Effector memory CD8-positive, alpha-beta T cell (primary cell): ENCODE data around the gene VPS51.
A peak's percentile ranks its signal among the peaks of the same experiment; 100 is the strongest.

Experiments
- ATAC-seq: fragments of 150-1000 bp; cut with Tn5 transposase; replicated peaks from 2 replicates; pipeline ENCODE4 v1.10.0; 2021; ENCODE audit warnings: mild to moderate bottlenecking, moderate library complexity
- DNase-seq, 3 experiments: peaks; one replicate each; pipeline ENCODE4 v3.0.0; 2021
- H3K27ac Mint-ChIP-seq, 2 donors: one replicate each; pipeline ENCODE4 v1.8.0; 2022; ENCODE audit warnings: mild to moderate bottlenecking in 2 of 2, mixed read lengths in 2 of 2, moderate library complexity in 2 of 2
- H3K27me3 Mint-ChIP-seq, 2 donors: one replicate each; pipeline ENCODE4 v1.8.0; 2022; ENCODE audit warnings: mixed read lengths in 2 of 2
- H3K36me3 Mint-ChIP-seq: one replicate; pipeline ENCODE4 v1.8.0; 2022; ENCODE audit warnings: mild to moderate bottlenecking, moderate library complexity, mixed read lengths; ENCODE audit not compliant: insufficient read depth
- H3K4me1 Mint-ChIP-seq, 2 donors: one replicate each; pipeline ENCODE4 v1.8.0; 2022; ENCODE audit warnings: low read depth in 2 of 2, mixed read lengths in 2 of 2
- H3K4me3 Mint-ChIP-seq, 2 donors: one replicate each; pipeline ENCODE4 v1.8.0; 2022; ENCODE audit warnings: mild to moderate bottlenecking in 2 of 2, mixed read lengths in 2 of 2, moderate library complexity in 2 of 2
- H3K9me3 Mint-ChIP-seq, 2 donors: one replicate each; pipeline ENCODE4 v1.8.0; 2022; ENCODE audit warnings: mixed read lengths in 2 of 2

VPS51 gene

DNA sequence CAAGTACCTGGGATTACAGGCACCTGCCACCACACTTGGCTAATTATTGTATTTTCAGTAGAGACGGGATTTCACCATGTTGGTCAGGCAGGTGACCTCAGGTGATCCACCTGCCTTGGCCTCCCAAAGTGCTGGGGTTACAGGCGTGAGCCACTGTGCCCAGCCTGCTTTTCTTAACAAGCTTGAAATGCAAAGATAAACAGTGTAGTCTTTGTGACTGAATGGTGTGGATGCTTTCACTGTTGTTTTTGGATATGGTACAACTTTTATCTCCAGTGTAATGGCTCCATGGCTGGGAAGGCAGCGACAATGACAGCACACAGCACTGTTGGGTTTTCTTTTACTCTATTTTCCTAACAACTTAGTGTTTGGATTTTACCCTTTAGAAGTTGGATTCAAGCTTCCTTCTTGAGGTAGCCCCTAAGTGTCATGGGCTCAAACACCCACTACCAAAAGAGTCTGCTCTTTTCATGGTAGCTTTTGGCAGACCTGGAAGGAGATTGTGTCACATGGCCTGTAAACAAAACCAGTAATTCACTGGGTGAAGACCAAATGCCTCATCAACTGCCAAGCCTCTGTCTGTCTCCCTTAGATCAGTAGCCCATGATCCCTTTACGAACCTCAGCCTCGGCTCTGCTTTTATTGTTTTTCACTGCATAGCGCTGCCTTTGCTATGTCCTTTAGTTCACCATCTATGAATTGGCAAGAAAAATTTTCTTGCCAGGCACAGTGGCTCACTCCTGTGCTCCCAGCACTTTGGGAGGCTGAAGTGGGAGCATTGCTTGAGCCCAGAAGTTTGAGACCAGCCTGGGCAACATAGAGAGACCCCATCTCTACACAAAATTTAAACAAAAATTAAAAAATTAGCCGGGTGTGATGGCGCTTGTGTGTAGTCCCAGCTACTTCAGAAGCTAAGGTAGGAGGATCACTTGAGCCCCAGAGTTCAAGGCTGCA, 6.4 kb downstream of the VPS51 start:
- no peak overlapping the region for H3K4me3 Mint-ChIP-seq
- H3K4me1 Mint-ChIP-seq = peaks cover 1 to 13% of the 10 kb centered on the region in 2 donors
- peaks cover 34% of the 10 kb centered on the region for H3K36me3 Mint-ChIP-seq
- ATAC-seq (no peak), DNase-seq (no peak)
- no peaks in the 10 kb centered on the region for H3K27me3 Mint-ChIP-seq
- no peaks in the 10 kb centered on the region for H3K9me3 Mint-ChIP-seq
- no peak overlapping the region for H3K27ac Mint-ChIP-seq

DNA sequence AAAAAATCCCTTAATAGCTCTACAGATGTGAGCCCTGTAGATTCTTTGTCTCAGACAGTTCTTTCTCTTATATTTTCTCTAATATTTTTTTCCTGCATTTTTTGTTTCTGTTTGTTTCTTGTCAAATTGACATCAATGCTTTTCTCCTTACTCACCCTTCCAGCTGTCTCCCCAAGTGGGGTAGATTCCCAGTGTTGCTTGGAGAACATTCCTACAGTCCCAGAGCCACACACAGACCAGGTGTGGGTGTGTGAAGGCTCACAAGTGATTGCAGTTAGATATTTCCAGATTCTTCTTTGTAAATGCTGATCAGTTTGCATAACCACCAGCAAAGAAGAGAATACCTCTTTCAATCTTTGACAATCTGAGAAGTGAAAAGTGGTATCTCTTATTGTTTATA, 7.5 kb downstream of the VPS51 start:
- no peak overlapping the region for H3K4me3 Mint-ChIP-seq
- no peaks in the 10 kb centered on the region for H3K27me3 Mint-ChIP-seq
- peaks cover 27% of the 10 kb centered on the region for H3K36me3 Mint-ChIP-seq
- H3K27ac Mint-ChIP-seq = peak overlapping the region in 1 of 2 donors; percentile 44
- no peaks in the 10 kb centered on the region for H3K9me3 Mint-ChIP-seq
- no peak for DNase-seq
- peaks cover 1 to 9% of the 10 kb centered on the region in 2 donors for H3K4me1 Mint-ChIP-seq
- no peak for ATAC-seq

DNA sequence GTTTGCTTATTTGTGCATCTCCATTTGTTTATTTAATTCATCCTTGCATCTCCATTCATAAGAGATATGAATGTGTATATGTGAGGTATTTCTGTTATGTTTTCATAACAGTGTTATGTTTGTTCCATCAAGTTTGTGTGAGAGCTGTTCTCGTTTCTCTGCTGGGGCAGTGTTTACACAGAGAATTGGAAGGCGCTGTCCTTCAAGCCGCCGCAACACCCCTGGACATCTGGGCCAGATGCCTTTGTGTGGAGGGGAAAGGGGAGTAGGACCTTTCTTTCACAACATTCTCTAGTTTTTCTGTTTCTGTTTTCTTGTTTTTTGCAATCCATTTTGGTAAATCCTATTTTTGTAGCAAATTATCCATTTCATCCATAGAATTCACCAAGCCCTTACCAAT, 8.6 kb downstream of the VPS51 start:
- no peaks in the 10 kb centered on the region for H3K27me3 Mint-ChIP-seq
- H3K4me3 Mint-ChIP-seq = no peak overlapping the region
- no peak for ATAC-seq
- H3K9me3 Mint-ChIP-seq = no peaks in the 10 kb centered on the region
- H3K36me3 Mint-ChIP-seq = peaks cover 23% of the 10 kb centered on the region
- H3K4me1 Mint-ChIP-seq = peaks cover 1 to 5% of the 10 kb centered on the region in 2 donors
- no peak for DNase-seq
- no peak overlapping the region for H3K27ac Mint-ChIP-seq

DNA sequence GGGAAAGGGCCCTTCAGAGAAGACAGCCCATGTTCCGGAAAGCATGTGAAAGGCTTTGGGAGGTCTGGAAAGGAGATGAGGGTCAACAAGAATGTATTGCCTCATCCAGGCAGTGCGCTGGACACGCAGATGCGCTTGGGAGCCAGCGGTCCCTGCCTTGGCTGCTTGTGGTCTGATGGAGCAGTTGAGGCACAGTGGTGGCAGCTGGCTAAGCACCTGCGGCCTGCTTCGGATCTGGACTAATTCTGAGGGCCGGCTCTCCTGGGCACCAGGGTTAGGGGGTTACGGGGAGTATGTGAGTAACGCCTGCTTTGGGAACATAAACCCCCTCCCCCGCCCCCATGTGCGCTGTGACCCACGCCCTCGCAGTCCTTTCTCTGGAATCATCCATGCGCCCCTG, 11.1 kb downstream of the VPS51 start:
- Mint-ChIP-seq H3K27me3 (no peaks in the 10 kb centered on the region), H3K27ac (no peak overlapping the region), H3K9me3 (no peaks in the 10 kb centered on the region), H3K4me1 (peaks cover 19 to 23% of the 10 kb centered on the region in 2 donors), H3K36me3 (peaks cover 40% of the 10 kb centered on the region), H3K4me3 (no peak overlapping the region)
- no peak for DNase-seq
- no peak for ATAC-seq

DNA sequence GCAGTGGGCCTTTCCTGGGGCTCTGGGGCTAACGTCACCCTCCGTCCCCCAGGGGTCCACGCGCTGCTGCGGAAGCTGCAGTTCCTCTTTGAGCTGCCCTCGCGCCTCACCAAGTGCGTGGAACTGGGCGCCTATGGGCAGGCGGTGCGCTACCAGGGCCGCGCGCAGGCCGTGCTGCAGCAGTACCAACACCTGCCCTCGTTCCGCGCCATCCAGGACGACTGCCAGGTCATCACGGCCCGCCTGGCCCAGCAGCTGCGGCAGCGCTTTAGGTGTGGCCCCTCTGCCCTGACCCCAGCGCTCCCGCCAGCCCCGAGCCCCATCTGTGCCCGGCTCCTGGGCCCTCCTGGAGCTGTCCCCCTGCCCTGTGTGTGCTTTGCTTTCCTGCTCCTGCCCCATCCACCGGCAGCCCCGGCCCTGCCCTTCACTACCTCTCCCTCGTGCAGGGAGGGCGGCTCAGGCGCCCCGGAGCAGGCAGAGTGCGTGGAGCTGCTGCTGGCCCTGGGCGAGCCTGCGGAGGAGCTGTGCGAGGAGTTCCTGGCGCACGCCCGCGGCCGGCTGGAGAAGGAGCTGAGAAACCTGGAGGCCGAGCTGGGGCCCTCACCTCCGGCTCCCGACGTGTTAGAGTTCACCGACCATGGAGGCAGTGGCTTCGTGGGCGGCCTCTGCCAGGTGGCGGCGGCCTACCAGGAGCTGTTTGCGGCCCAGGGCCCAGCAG, 11.9 kb downstream of the VPS51 start:
- Mint-ChIP-seq H3K27me3 (no peaks in the 10 kb centered on the region), H3K9me3 (no peaks in the 10 kb centered on the region), H3K36me3 (peaks cover 47% of the 10 kb centered on the region), H3K27ac (no peak overlapping the region), H3K4me1 (peaks cover 23 to 27% of the 10 kb centered on the region in 2 donors), H3K4me3 (no peak overlapping the region)
- DNase-seq (no peak), ATAC-seq (no peak)

DNA sequence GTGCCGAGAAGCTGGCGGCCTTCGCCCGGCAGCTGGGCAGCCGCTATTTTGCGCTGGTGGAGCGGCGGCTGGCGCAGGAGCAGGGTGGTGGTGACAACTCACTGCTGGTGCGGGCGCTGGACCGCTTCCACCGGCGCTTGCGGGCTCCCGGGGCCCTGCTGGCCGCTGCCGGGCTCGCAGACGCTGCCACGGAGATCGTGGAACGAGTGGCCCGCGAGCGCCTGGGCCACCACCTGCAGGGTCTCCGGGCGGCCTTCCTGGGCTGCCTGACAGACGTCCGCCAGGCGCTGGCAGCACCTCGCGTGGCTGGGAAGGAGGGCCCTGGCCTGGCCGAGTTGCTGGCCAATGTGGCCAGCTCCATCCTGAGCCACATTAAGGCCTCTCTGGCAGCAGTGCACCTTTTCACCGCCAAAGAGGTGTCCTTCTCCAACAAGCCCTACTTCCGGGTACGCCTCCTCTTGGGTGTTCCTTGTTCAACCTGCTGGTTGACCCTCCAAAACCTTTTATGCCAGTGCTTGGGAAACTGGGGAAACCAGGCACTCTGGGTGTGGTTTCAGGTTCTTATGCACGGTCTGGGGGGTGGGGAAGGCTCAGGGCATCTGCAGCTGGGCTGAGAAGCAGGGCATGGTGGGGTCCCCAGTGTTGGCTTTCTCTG, 12.6 kb downstream of the VPS51 start:
- no peak overlapping the region for H3K4me3 Mint-ChIP-seq
- H3K27ac Mint-ChIP-seq = no peak overlapping the region
- H3K27me3 Mint-ChIP-seq = no peaks in the 10 kb centered on the region
- no peaks in the 10 kb centered on the region for H3K9me3 Mint-ChIP-seq
- peaks cover 48% of the 10 kb centered on the region for H3K36me3 Mint-ChIP-seq
- DNase-seq (no peak), ATAC-seq (no peak)
- H3K4me1 Mint-ChIP-seq = peaks cover 30 to 34% of the 10 kb centered on the region in 2 donors

DNA sequence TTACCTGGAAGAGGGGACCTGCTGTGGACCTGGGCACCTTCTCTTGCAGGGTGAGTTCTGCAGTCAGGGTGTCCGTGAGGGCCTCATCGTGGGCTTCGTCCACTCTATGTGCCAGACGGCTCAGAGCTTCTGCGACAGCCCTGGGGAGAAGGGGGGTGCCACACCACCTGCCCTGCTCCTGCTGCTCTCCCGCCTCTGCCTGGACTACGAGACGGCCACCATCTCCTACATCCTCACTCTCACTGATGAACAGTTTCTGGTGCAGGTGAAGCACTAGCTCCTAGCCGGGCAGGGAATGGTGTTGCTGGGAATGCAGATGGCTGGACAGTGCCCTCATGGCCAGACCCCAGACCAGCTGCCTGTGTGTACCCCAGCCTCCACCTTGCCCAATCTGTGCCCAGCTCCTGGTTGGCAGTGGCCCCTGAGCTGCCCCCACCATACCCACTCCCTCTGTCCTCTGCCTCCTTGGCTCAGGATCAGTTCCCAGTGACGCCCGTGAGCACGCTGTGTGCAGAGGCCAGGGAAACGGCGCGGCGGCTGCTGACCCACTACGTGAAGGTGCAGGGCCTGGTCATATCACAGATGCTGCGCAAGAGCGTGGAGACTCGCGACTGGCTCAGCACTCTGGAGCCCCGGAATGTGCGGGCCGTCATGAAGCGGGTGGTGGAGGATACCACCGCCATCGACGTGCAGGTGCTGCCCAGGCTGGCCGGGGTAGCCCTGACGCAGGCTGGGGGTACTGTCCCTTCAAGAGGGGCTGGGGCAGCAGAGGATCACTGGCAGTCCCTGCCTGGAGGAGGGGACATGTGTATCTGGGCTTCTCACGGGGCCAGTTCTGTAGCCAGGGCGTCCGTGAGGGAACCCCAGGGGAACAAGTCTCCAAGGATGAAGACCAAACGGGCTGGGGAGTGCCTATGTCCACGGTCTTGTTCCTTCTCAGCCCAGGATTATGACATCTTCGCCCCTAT, 13.5 kb downstream of the VPS51 start:
- H3K27me3 Mint-ChIP-seq = no peaks in the 10 kb centered on the region
- ATAC-seq = no peak
- H3K36me3 Mint-ChIP-seq = peaks cover 45% of the 10 kb centered on the region
- H3K27ac Mint-ChIP-seq = peak overlapping the region; percentile 90 to 97
- H3K9me3 Mint-ChIP-seq = no peaks in the 10 kb centered on the region
- no peak for DNase-seq
- peaks cover 28 to 34% of the 10 kb centered on the region in 2 donors for H3K4me1 Mint-ChIP-seq
- no peak overlapping the region for H3K4me3 Mint-ChIP-seq

DNA sequence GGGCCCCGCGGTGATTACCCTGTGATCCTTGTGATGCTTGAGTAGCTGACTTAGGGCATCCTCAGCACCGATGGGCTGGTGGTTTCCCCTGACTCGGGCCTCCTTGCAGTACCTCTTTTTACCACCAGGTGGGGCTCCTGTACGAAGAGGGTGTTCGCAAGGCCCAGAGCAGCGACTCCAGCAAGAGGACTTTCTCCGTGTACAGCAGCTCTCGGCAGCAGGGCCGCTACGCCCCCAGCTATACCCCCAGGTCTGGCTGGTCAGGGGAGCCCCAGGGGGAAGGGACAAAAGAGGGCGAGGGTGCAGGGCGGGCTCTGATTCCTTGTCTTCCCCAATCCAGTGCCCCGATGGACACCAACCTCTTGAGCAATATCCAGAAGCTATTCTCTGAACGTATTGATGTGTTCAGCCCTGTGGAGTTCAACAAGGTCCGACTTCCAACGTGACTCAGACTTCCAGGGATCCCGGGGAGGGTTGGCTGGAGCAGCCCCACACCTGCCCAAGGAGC, 14.4 kb downstream of the VPS51 start:
- H3K36me3 Mint-ChIP-seq = peaks cover 40% of the 10 kb centered on the region
- peak; percentile 60 for ATAC-seq
- H3K4me1 Mint-ChIP-seq = peaks cover 28 to 34% of the 10 kb centered on the region in 2 donors
- H3K4me3 Mint-ChIP-seq = peak overlapping the region; percentile 40 to 99
- no peaks in the 10 kb centered on the region for H3K27me3 Mint-ChIP-seq
- no peaks in the 10 kb centered on the region for H3K9me3 Mint-ChIP-seq
- peak; percentile 99 for DNase-seq
- H3K27ac Mint-ChIP-seq = peak overlapping the region; percentile 90 to 97

DNA sequence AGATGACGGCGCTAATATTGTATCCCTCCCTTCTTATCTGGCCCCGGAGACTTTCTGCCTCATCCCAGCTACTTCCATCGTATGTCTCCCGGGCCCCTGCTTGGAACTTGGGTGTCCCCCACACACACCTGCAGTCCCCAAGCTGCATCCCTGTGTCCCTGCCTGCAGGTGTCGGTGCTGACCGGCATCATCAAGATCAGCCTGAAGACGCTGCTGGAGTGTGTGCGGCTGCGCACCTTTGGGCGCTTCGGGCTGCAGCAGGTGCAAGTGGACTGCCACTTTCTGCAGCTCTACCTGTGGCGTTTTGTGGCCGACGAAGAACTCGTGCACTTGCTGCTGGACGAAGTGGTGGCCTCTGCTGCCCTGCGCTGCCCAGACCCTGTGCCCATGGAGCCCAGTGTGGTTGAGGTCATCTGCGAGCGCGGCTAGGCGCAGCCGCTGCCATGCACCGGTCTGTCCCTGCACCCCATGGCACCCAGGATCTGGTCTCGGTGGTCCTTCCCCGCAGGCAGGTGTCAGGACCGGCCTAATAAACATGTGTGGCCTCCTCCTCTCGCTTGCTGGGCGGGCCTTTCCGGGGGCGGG, 15.2 kb downstream of the VPS51 start:
- Mint-ChIP-seq H3K4me3 (peak overlapping the region; percentile 99), H3K36me3 (peaks cover 47% of the 10 kb centered on the region), H3K27me3 (no peaks in the 10 kb centered on the region), H3K27ac (peak overlapping the region; percentile 90 to 97), H3K4me1 (peaks cover 34 to 35% of the 10 kb centered on the region in 2 donors), H3K9me3 (no peaks in the 10 kb centered on the region)
- DNase-seq = no peak
- ATAC-seq = no peak

DNA sequence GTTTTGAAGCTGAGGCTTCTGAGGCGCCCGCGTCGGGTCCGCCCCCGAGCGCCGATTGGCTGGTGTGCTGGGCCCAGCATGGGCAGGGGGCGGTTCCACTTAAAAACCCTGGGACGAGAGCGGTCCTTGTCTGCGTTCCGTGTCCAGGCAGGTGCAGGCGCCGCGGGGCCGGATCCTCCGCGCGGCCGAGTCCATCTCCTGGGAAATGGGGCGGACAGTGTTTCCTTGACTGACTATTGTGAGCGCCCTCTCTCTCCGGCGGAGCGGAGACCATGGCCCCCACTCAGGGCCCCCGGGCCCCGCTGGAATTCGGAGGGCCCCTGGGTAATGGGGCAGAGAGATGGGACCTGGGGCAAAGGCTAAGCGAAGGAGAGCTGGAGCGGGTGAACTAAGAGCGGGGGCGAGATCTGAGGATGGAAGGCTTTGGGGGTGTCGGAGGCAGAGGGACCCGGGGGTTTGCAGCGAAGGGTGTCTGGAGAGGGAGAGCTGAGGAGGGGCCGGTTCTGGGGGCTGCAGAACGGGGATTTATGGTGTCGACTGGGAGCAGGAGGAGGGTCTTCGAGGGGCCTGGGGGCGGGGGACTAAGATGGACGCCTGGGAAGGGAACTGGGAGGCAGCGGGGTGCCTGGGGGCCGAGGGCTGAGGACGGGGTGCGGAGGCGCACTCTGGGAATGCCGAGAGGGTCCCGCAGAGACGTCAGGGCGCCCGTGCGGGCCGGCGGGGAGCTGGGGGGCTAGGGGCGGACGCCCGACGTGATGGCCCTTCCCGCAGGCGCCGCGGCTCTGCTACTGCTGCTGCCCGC, 15.9 kb downstream of the VPS51 start, which contains the start of gene TM7SF2:
Gene TM7SF2, plus strand, starts transcription at position 129 of the 802 bp plus-strand sequence. Its CDS starts 144 bp downstream, at position 273.
- peaks cover 51% of the 10 kb centered on the region for H3K36me3 Mint-ChIP-seq
- no peaks in the 10 kb centered on the region for H3K27me3 Mint-ChIP-seq
- H3K9me3 Mint-ChIP-seq = no peaks in the 10 kb centered on the region
- H3K4me3 Mint-ChIP-seq = peak within 1 kb of the TSS; percentile 99
- DNase-seq (peak; percentile 89 to 94 (median 91)), ATAC-seq (peak; percentile 74)
- H3K27ac Mint-ChIP-seq = peak within 1 kb of the TSS; percentile 90 to 97
- peaks cover 33 to 41% of the 10 kb centered on the region in 2 donors for H3K4me1 Mint-ChIP-seq

DNA sequence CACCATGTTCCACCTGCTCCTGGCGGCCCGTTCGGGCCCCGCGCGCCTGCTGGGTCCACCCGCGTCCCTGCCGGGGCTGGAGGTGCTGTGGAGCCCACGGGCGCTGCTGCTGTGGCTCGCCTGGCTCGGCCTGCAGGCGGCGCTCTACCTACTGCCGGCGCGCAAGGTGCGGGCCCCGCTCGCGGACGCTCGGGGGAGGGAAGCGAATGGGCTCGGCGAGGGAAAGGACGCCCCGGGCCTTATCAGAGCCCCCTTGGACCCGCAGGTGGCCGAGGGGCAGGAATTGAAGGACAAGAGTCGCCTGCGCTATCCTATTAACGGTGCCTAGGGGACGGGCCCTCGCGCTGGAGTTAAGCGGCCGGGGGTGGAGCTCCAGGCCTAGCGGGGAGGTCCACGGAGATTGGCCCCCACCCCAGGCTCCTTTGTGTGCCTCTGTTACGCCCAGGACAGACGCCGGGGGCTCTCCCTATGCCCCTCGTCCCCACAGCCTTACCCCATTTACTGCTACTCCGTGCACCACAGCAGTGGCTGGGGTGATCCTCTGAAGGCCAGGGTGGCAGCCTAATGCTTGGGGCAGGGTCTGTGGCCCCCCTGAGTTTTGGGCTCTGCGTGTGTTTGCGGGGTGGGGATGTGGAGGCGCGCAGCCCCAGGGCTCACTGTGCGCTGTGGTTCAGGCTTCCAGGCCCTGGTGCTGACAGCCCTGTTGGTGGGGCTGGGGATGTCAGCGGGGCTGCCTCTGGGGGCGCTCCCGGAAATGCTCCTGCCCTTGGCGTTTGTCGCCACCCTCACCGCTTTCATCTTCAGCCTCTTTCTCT, 16.7 kb downstream of the VPS51 start:
- DNase-seq (peak; percentile 75 to 80 (median 79)), ATAC-seq (peak; percentile 52)
- H3K9me3 Mint-ChIP-seq = no peaks in the 10 kb centered on the region
- peaks cover 34 to 45% of the 10 kb centered on the region in 2 donors for H3K4me1 Mint-ChIP-seq
- H3K4me3 Mint-ChIP-seq = peak overlapping the region; percentile 99
- H3K36me3 Mint-ChIP-seq = peaks cover 58% of the 10 kb centered on the region
- H3K27me3 Mint-ChIP-seq = no peaks in the 10 kb centered on the region
- H3K27ac Mint-ChIP-seq = peak overlapping the region; percentile 90 to 97
